ENCODE measurements around the gene CNDP1.

The CNDP1 gene

DNA sequence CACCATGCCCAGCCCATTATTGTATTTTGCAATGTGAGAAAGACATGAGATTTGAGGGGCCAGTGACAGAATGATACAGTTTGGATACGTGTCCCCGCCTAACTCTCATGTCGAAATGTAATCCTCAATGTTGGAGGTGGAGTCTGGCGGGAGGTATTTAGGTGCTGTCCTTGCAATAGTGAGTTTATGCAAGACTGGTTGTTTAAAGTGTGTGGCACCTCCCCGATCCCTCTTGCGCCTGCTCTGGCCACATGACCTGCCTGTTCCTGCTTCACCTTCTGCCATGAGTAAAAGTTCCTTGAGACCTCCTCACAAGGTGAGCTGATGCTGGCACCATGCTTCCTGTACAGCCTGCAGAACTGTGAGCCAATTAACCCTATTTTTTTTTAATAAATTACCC is 16.6 kb downstream of the CNDP1 start:
- H3K4me3 ChIP-seq (ENCODE audit: low read depth, low read length): no peak overlapping the region
- TF ChIP-seq POLR2A (IDR thresholded peaks at IDR 0.05; ENCODE audit: extremely low read depth, insufficient read length) (no peak), MYC (IDR thresholded peaks at IDR 0.05; ENCODE audit: low read depth, low read length) (no peak)
- TF ChIP-seq, protein P1, sequence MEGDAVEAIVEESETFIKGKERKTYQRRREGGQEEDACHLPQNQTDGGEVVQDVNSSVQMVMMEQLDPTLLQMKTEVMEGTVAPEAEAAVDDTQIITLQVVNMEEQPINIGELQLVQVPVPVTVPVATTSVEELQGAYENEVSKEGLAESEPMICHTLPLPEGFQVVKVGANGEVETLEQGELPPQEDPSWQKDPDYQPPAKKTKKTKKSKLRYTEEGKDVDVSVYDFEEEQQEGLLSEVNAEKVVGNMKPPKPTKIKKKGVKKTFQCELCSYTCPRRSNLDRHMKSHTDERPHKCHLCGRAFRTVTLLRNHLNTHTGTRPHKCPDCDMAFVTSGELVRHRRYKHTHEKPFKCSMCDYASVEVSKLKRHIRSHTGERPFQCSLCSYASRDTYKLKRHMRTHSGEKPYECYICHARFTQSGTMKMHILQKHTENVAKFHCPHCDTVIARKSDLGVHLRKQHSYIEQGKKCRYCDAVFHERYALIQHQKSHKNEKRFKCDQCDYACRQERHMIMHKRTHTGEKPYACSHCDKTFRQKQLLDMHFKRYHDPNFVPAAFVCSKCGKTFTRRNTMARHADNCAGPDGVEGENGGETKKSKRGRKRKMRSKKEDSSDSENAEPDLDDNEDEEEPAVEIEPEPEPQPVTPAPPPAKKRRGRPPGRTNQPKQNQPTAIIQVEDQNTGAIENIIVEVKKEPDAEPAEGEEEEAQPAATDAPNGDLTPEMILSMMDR (IDR thresholded peaks at IDR 0.05; ENCODE audit: low read depth, low read length): no peak
- TF ChIP-seq, protein P2, sequence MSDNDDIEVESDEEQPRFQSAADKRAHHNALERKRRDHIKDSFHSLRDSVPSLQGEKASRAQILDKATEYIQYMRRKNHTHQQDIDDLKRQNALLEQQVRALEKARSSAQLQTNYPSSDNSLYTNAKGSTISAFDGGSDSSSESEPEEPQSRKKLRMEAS (IDR thresholded peaks at IDR 0.05; ENCODE audit: low read depth, low read length): no peak
- no peak for DNase-seq (ENCODE audit: low read depth)

DNA sequence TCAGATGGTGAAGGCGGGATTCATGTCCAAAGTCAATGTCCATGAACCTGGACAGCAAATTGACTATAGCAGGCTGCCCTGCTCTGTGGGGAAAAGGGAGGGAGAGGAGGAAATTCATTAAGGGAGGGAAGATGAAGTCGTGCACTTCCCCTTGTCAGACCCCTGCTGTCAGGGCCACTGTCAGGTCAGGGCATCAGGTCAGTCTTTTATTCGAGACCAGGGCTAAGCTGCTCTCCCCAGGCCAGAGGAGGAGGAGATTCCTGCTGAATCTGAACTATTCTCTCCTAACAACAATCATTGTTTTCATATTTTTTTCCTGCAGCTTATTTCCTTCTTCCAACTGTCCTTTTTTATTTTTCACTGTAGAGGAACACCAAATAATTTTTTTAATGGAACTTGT is 17.2 kb downstream of the CNDP1 start:
- H3K4me3 ChIP-seq (ENCODE audit: low read depth, low read length): no peak overlapping the region
- TF ChIP-seq MYC (IDR thresholded peaks at IDR 0.05; ENCODE audit: low read depth, low read length): no peak
- TF ChIP-seq, protein P2 (IDR thresholded peaks at IDR 0.05; ENCODE audit: low read depth, low read length): no peak
- TF ChIP-seq, protein P1 (IDR thresholded peaks at IDR 0.05; ENCODE audit: low read depth, low read length): no peak
- TF ChIP-seq POLR2A (IDR thresholded peaks at IDR 0.05; ENCODE audit: extremely low read depth, insufficient read length): no peak
- no peak for DNase-seq (ENCODE audit: low read depth)

DNA sequence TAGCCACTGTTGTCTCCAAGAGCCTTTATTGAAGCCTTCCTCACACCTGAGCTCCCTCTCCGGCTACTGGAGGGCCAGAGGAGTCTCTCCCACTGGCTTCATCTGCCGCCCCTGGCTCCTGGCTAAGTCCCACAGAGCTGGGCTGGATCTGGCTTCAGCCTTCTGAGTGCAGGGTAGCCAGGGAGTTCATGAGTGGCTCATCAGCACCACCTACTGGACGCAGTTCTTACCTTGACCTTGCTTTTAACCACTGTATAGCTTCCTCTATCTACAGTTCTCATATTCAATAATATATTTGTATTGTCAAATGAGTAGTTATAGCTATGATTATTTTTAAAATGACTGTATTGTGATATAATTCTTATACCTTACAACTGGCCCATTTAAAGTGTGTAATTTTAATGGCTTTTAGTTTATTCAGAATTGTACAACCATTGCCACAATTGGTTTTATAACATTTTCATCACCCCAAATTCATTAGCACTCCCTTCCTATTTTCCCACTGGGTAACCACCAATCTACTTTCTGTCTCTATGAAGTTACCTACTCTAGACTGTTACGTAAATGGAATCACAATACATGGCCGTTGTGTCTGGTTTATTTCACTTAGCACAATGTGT is 17.7 kb downstream of the CNDP1 start:
- TF ChIP-seq MYC (IDR thresholded peaks at IDR 0.05; ENCODE audit: low read depth, low read length): 0 out of 2 replicates have a peak, but pooled peaks have one; percentile 10
- TF ChIP-seq, protein P1 (IDR thresholded peaks at IDR 0.05; ENCODE audit: low read depth, low read length): peak; percentile 68
- TF ChIP-seq, protein P2 (IDR thresholded peaks at IDR 0.05; ENCODE audit: low read depth, low read length): no peak
- H3K4me3 ChIP-seq (ENCODE audit: low read depth, low read length): no peak overlapping the region
- peak; percentile 76 for DNase-seq (ENCODE audit: low read depth)

DNA sequence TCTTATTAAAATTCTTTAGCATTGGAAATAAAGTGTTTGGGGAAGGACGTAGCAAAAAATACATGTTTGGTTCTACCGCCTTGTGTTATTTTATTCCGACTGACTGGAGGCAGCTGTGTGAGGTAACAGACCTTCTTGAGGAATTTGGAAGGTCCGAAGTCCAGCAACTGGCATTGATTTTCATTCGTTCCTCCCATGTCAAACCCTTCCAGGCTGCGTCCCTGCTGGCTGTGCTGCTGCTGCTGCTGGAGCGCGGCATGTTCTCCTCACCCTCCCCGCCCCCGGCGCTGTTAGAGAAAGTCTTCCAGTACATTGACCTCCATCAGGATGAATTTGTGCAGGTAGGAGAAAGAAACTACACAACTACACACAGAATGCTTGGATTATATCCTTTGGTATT is 21.8 kb downstream of the CNDP1 start:
- no peak overlapping the region for H3K4me3 ChIP-seq (ENCODE audit: low read depth, low read length)

DNA sequence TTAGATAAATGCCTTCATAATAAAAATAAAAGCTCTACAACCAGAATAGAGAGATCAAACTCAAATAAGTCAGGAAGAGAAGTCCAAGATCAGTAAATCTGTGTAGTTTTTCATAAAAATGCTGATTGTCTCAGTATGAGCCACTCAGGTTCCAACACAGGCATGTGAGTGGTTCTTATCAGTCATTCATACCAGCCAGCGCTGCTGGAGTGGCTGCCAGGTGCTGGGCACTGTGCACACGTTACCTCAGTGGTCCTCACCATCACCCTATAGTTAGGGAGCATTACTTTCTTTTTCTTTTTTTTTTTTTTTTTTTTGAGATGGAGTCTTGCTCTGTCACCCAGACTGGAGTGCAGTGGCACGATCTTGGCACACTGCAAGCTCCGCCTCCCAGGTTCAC is 23.8 kb downstream of the CNDP1 start:
- DNase-seq (ENCODE audit: low read depth): no peak
- TF ChIP-seq, protein P2 (IDR thresholded peaks at IDR 0.05; ENCODE audit: low read depth, low read length): no peak
- TF ChIP-seq POLR2A (IDR thresholded peaks at IDR 0.05; ENCODE audit: extremely low read depth, insufficient read length) (no peak), MYC (IDR thresholded peaks at IDR 0.05; ENCODE audit: low read depth, low read length) (no peak)
- TF ChIP-seq, protein P1 (IDR thresholded peaks at IDR 0.05; ENCODE audit: low read depth, low read length): no peak
- no peak overlapping the region for H3K4me3 ChIP-seq (ENCODE audit: low read depth, low read length)

More for the DNA sequence above, 21.8 kb downstream of the CNDP1 start:
- TF ChIP-seq, protein P2 (IDR thresholded peaks at IDR 0.05; ENCODE audit: low read depth, low read length): no peak
- TF ChIP-seq MYC (IDR thresholded peaks at IDR 0.05; ENCODE audit: low read depth, low read length) (no peak), POLR2A (IDR thresholded peaks at IDR 0.05; ENCODE audit: extremely low read depth, insufficient read length) (no peak)
- TF ChIP-seq, protein P1 (IDR thresholded peaks at IDR 0.05; ENCODE audit: low read depth, low read length): no peak
- DNase-seq (ENCODE audit: low read depth): no peak
